Measurements from ENCODE around the gene XDH.

DNA sequence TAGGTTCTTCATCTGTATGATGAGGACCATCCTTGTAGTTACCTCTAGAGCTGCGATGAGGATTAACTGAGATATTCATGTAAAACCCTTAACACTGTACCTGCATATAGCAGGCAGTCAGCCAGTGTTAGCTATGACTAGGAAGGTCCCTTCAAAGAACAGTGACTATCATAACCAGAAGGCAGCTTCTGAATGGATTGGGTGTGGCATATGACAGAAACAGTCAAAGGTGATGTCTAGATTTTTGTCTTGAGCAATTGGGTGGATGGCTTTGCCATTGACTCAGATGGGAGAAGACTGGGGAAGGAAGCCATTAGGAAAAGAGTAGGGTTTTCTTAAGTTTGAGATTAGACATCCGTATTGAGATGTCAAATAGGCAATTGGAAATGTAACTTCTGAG lies 15.7 kb downstream of the XDH start:
- TF ChIP-seq CTCF (IDR thresholded peaks at IDR 0.05) = no peak
- no peak for TF ChIP-seq POLR2A (IDR thresholded peaks at IDR 0.05)
